Measurements from ENCODE around the gene PRUNE2. TPM values are rescaled to one million over a fixed set of nuclear protein-coding genes. Genes with fewer than 3 reads are reported as not detected.

PRUNE2 gene
- total and polyA plus RNA-seq, 2 of the 8 experiments (the other 6 are each of a cell fraction or from before 2014, with no cell fraction given), result 5.5 to 13.3 TPM

DNA sequence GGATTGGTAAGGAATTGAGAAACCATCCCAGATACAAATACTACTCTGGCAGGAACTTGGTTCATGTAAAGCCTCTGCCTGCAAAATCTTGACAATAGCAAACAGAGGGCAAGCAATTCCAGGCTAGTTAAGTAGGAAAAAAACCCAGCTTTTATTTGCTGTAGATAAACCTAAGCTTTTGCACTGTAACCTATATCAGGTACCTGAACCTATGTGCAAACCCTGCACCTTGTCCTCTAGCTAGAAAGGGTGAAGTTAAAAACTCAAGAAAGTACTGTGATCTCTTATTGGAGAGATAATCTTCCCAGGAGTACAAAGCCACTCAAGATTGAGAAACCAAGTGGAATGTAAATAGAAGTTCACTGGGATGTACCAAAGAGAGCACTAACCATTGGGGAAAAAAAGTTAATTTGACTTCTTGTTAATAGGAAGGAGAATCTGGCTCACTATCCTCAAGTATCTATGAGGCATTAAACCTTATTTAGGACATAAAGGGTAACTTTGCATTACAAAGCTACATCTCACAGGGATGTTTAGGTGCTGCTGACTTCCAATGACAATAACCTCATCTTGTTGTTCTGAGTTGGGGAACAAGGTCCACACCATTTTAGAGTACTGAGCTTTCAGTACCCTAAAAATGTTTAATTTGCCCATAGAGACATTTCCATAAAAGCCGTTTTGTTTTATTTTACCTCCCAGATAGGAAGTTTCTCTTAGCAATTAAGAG, 215.5 kb downstream of the PRUNE2 start:
- no peaks in the 10 kb centered on the region for H3K9me3 ChIP-seq (ENCODE audit: insufficient read depth in 2 of 2, low read depth in 1 of 2, low read length in 1 of 2)
- ChIA-PET CTCF (ENCODE audit: partially characterized antibody) (interaction anchor here (0.6 to 5.2 kb wide), 10 partner anchors 8 to 528 kb away, joined by 3 to 40 read pairs (median 3); partner anchors contain the start of gene GCNT1), POLR2A (ENCODE audit: partially characterized antibody) (interaction anchor here (1.6 kb wide), 1 partner anchor 9 kb away, joined by 3 read pairs; no protein-coding TSS in a partner anchor)
- no peak overlapping the region for H4K91ac ChIP-seq (replicated peaks; ENCODE audit: insufficient read length, low read length)
- H4K8ac ChIP-seq (ENCODE audit: extremely low read depth, insufficient read depth, low read length), result no peak overlapping the region
- no peak overlapping the region for H3K23ac ChIP-seq (ENCODE audit: insufficient read length)
- no peak overlapping the region for H2AK5ac ChIP-seq (ENCODE audit: low read depth, low read length)
- FAIRE-seq (no peak), DNase-seq (ENCODE audit: low read depth in 1 of 2, low spot score in 2 of 2) (no peak)
- H4K20me1 ChIP-seq (replicated peaks in 1 of 2; ENCODE audit: control insufficient read depth in 1 of 2, insufficient read depth in 2 of 2, low read length in 2 of 2), result no peaks in the 10 kb centered on the region
- no peak overlapping the region for H3K14ac ChIP-seq (ENCODE audit: insufficient read length)
- H2AFZ ChIP-seq (ENCODE audit: low read length), result no peak overlapping the region
- no peak overlapping the region for H3K18ac ChIP-seq (ENCODE audit: extremely low read depth, low read length)
- no peaks in the 10 kb centered on the region for H3K23me2 ChIP-seq (ENCODE audit: low read depth, low read length)
- 0 out of 2 replicates have a peak, but pooled peaks have one; percentile 50 for TF ChIP-seq POU5F1 (IDR thresholded peaks at IDR 0.05; ENCODE audit: low read depth, low read length)
- TF ChIP-seq, protein P1, sequence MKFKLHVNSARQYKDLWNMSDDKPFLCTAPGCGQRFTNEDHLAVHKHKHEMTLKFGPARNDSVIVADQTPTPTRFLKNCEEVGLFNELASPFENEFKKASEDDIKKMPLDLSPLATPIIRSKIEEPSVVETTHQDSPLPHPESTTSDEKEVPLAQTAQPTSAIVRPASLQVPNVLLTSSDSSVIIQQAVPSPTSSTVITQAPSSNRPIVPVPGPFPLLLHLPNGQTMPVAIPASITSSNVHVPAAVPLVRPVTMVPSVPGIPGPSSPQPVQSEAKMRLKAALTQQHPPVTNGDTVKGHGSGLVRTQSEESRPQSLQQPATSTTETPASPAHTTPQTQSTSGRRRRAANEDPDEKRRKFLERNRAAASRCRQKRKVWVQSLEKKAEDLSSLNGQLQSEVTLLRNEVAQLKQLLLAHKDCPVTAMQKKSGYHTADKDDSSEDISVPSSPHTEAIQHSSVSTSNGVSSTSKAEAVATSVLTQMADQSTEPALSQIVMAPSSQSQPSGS (IDR thresholded peaks at IDR 0.05; ENCODE audit: low read length), result no peak
- no peaks in the 10 kb centered on the region for H3K36me3 ChIP-seq (ENCODE audit: control insufficient read depth in 2 of 4, insufficient read depth in 4 of 4, low read length in 3 of 4)
- no peak overlapping the region for H4K5ac ChIP-seq (ENCODE audit: insufficient read length, low read depth, low read length)
- H2BK5ac ChIP-seq (ENCODE audit: low read depth, low read length), result no peak overlapping the region
- peaks cover 3 to 10% (median 7%) of the 10 kb centered on the region in 4 experiments; a peak in 6 of 7 replicates for H3K4me1 ChIP-seq (replicated peaks in 1 of 4; ENCODE audit: control insufficient read depth in 3 of 4, insufficient read depth in 4 of 4, low read length in 3 of 4)
- no peaks in the 10 kb centered on the region for H3K79me2 ChIP-seq (ENCODE audit: control insufficient read depth in 1 of 2, insufficient read depth in 2 of 2, low read length in 2 of 2)
- no peak overlapping the region for H3K4ac ChIP-seq (replicated peaks; ENCODE audit: insufficient read length, low read depth, low read length)
- H2BK12ac ChIP-seq (ENCODE audit: low read depth, low read length), result no peak overlapping the region
- no peak overlapping the region for H2BK20ac ChIP-seq (ENCODE audit: low read length)
- H3K27ac ChIP-seq (ENCODE audit: low read depth, low read length), result no peak overlapping the region
- H3K9ac ChIP-seq (replicated peaks in 1 of 4; ENCODE audit: extremely low read depth in 1 of 4, low read depth in 3 of 4, low read length in 3 of 4), result no peak overlapping the region
- H2BK120ac ChIP-seq (replicated peaks; ENCODE audit: low read depth, low read length), result no peak overlapping the region
- H3K79me1 ChIP-seq (ENCODE audit: low read depth, low read length), result no peaks in the 10 kb centered on the region
- peaks cover 0 to 15% (median 8%) of the 10 kb centered on the region in 4 experiments; a peak in 4 of 7 replicates for H3K27me3 ChIP-seq (replicated peaks in 1 of 4; ENCODE audit: control insufficient read depth in 3 of 4, extremely low read depth in 1 of 4, insufficient read depth in 3 of 4, low read length in 3 of 4)
- no peak overlapping the region for H3K4me3 ChIP-seq (ENCODE audit: extremely low read depth in 1 of 4, insufficient read depth in 2 of 4, low read depth in 3 of 4, low read length in 4 of 4)
- 69% methylated on average over 1 of the region's 1 CpG; no CpG with 5 or more reads in 1 of the 2 experiments for WGBS, 2 experiments (ENCODE audit: extremely low coverage in 1 of 2, insufficient coverage in 1 of 2, insufficient read length in 1 of 2, insufficient replicate concordance in 2 of 2, low coverage in 1 of 2, low lambda C conversion rate in 2 of 2, missing lambda C conversion rate in 1 of 2)
- H2BK15ac ChIP-seq (ENCODE audit: low read length), result no peak overlapping the region
- H3K56ac ChIP-seq (replicated peaks; ENCODE audit: insufficient read length, low read depth, low read length), result no peak overlapping the region
- H3K4me2 ChIP-seq (ENCODE audit: insufficient read depth in 1 of 2, low read depth in 2 of 2, low read length in 2 of 2), result no peak overlapping the region; a peak in 1 of 4 replicates

Measured in H1 (cell line).